Type B pancreatic cell (in vitro differentiated cells): Measurements from ENCODE around the gene ATXN10. TPM values are rescaled to one million over a fixed set of nuclear protein-coding genes. Genes with fewer than 3 reads are reported as not detected.
A peak's percentile ranks its signal among the peaks of the same experiment; 100 is the strongest.

Experiments used
- DNase-seq: peaks from one replicate; pipeline ENCODE4 v3.0.0; 2021; ENCODE audit warnings: mixed read lengths; ENCODE audit not compliant: unreplicated experiment; ENCODE audit errors: extremely low spot score
- H3K27ac Mint-ChIP-seq: 2 replicates; pipeline ENCODE4 v1.8.0; 2021; ENCODE audit warnings: mild to moderate bottlenecking, mixed read lengths
- H3K27me3 Mint-ChIP-seq: 2 replicates; pipeline ENCODE4 v1.8.0; 2021; ENCODE audit warnings: mixed read lengths
- H3K36me3 Mint-ChIP-seq: 2 replicates; pipeline ENCODE4 v1.8.0; 2021; ENCODE audit warnings: mixed read lengths
- H3K4me1 Mint-ChIP-seq: one replicate; pipeline ENCODE4 v1.8.0; 2021; ENCODE audit warnings: mixed read lengths; ENCODE audit not compliant: unreplicated experiment
- H3K4me3 Mint-ChIP-seq: 2 replicates; pipeline ENCODE4 v1.8.0; 2021; ENCODE audit warnings: mild to moderate bottlenecking, mixed read lengths
- H3K9me3 Mint-ChIP-seq: 2 replicates; pipeline ENCODE4 v1.8.0; 2021; ENCODE audit warnings: mixed read lengths
- total RNA-seq: library from RNA; stranded (reverse); gene quantifications from 2 replicates; pipeline ENCODE4 v1.2.1, GENCODE V29; 2021; ENCODE audit warnings: low replicate concordance
- TF ChIP-seq, protein P1 (sequence below): fragments of 200-600 bp; sonication (generic); conservative IDR thresholded peaks from 2 replicates; pipeline ENCODE4 v1.5.0; 2021; ENCODE audit warnings: antibody characterized with exemption, mild to moderate bottlenecking

ATXN10 gene
- total RNA-seq, 1 donor from 2014 or later = 182 TPM

DNA sequence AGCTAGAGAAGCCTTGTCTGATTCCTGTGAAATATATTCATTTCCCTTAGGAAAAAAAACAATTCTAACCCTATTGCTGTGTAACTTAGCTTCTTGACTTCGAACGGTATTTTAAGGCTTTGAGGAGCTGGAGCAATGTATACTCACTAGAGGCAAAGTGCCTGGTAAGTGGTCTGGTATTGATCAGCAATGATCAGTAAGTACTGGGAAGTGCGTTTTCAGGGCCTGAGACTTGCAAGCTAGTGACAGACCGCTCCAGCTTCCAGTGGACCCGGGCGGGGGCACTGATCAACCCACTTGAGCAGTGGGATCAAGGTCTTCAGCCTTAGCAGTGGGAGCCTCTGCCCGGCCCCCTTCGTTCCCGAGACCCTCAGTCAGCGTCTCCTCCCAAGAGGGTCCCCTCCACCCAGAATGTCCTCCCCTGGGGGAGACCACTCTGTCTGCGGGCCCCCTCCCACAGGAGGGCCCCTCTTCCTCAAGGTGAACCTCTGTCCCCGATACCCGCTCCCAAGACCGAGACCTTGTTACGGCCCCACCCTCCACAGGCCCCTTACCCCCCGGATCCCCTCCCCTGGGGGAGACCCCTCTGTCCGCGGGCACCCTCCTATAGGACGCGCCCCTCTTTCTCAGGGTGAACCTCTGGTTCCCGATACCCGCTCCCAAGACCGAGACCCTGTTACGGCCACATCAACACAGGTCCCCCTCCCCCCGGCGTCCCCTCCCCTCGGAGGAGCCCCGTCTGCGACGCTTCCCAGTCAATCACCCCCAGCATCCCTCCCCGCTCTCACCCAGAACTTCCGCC lies 452 bp upstream of the ATXN10 start:
- Mint-ChIP-seq H3K9me3 (no peaks in the 10 kb centered on the region), H3K36me3 (peaks cover 16% of the 10 kb centered on the region), H3K27ac (peak overlapping the region; percentile 71), H3K27me3 (peaks cover 9% of the 10 kb centered on the region), H3K4me3 (peak overlapping the region; percentile 90), H3K4me1 (peaks cover 26% of the 10 kb centered on the region)
- TF ChIP-seq, protein P1, sequence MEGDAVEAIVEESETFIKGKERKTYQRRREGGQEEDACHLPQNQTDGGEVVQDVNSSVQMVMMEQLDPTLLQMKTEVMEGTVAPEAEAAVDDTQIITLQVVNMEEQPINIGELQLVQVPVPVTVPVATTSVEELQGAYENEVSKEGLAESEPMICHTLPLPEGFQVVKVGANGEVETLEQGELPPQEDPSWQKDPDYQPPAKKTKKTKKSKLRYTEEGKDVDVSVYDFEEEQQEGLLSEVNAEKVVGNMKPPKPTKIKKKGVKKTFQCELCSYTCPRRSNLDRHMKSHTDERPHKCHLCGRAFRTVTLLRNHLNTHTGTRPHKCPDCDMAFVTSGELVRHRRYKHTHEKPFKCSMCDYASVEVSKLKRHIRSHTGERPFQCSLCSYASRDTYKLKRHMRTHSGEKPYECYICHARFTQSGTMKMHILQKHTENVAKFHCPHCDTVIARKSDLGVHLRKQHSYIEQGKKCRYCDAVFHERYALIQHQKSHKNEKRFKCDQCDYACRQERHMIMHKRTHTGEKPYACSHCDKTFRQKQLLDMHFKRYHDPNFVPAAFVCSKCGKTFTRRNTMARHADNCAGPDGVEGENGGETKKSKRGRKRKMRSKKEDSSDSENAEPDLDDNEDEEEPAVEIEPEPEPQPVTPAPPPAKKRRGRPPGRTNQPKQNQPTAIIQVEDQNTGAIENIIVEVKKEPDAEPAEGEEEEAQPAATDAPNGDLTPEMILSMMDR = no peak
- DNase-seq = no peak

DNA sequence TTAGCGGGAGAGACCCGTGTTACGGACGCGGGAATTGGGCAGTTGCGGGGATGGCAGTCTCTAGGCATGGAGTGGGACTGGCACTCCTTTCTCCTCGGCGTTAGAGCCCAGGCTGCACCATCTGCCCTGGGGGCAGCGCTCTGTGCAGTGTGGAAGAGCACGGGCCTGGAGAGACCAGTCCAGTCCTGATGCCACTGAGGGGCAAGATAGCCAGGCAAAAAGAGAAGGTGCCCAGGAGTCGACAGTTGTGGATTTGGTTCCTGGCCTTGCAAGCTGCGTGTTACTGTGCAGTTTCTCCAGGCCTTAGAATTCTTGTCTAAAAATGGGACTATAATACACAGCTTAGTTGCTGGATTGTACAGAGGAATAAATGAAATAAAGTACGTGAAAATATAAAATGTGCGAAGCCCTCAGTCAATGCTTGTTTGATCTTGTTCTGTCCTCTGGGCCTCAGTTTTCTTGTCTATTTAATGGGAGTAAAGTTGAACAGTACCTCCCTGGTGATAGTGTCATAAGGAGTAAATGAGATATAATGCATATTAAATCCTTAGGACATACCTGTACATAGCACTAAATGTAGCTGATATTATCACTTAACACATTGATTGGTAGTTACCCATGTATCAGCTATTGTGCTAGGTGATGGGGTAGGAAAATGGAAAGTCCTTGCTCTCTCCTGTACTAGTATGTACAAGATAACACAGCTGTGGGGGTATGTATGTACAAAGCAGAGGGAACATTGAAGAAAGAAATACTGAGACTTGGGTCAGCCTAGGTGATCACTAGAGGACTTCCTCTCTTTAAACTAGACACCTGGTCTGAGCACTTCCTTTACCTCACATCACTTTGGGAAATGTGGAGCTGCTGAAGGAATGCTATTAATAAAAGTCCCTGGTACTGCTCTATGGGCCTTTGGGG lies 1.2 kb downstream of the ATXN10 start:
- DNase-seq = no peak
- Mint-ChIP-seq H3K4me3 (peak overlapping the region; percentile 92), H3K36me3 (peaks cover 16% of the 10 kb centered on the region), H3K27me3 (no peaks in the 10 kb centered on the region), H3K4me1 (peaks cover 30% of the 10 kb centered on the region), H3K27ac (peak overlapping the region; percentile 71), H3K9me3 (no peaks in the 10 kb centered on the region)
- TF ChIP-seq, protein P1 = no peak

DNA sequence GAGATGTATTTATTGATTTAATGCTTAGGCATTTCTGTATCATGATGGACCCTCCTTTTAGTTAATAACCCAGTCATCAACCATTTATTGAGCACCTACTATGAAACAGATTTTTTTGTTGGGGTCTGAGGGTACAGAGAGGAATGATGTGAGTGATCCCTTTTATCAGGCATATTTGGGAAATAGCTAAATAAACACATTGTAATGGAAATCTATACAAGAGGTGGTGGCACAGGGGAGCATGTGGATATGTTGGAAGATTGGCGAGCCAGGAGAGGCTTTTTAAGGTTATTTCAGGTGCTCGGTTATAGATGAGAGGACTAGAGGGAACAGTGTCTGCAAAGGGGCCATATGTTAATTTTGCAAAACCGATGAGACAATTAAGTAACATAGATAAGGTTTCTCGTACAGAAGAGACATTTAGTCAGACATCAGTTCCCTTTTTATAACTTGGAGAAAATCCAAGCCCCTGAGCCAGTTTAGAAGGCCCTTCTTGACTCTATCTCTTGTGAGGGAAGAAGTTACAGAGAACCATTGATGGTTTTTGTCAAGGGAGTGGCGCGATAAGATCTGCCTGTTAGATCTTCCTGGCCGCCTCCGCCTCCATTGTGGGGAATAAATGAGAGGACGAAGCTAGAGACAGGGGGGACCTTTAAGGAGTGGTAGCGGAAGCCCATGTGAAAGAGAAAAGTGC lies 2.0 kb downstream of the ATXN10 start:
- H3K36me3 Mint-ChIP-seq = peaks cover 16% of the 10 kb centered on the region
- H3K27me3 Mint-ChIP-seq = no peaks in the 10 kb centered on the region
- no peaks in the 10 kb centered on the region for H3K9me3 Mint-ChIP-seq
- DNase-seq = no peak
- peak overlapping the region; percentile 92 for H3K4me3 Mint-ChIP-seq
- H3K27ac Mint-ChIP-seq = peak overlapping the region; percentile 25
- H3K4me1 Mint-ChIP-seq = peaks cover 31% of the 10 kb centered on the region
- TF ChIP-seq, protein P1 = no peak

DNA sequence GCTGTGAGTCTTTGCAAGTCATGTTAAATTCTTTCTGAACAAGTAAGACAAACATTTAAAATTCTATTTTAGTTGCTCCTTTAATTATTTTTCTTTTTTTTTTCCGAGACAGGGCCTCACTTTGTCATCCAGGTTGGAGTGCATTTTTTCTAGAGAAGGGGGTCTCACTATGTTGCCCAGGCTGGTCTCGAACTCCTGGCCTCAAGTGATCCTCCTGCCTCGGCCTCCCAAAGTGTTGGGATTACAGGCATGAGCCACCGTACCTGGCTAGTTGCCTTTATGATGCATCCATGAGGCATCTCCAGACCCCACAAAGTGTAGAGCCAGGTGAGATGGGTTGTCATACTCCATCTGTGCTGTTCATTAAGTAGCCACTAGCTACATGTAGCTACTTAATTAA lies 4.4 kb downstream of the ATXN10 start:
- Mint-ChIP-seq H3K4me3 (no peak overlapping the region), H3K27me3 (no peaks in the 10 kb centered on the region), H3K36me3 (peaks cover 16% of the 10 kb centered on the region), H3K9me3 (no peaks in the 10 kb centered on the region), H3K4me1 (peaks cover 27% of the 10 kb centered on the region), H3K27ac (no peak overlapping the region)
- no peak for DNase-seq
- TF ChIP-seq, protein P1 = no peak

DNA sequence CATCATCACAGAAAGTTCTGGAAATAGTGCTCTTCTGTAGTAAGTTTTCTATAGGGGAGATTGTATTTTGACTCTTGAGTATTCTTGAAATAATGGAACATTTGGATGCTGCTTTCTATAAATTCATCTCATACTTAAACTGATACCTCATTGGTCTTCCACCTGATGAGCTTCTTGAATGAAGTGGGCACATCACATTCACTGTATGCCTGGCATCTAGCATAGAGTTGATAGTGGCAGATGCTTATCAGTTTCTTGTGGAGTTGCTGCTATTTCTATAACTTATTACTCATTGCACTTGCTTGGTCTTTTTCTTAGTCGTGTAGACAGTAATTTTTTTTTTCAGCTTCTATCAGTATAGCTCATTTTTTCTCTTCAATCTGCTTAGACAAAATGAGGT lies 5.4 kb downstream of the ATXN10 start:
- H3K9me3 Mint-ChIP-seq = no peaks in the 10 kb centered on the region
- no peak overlapping the region for H3K4me3 Mint-ChIP-seq
- TF ChIP-seq, protein P1 = no peak
- H3K4me1 Mint-ChIP-seq = peaks cover 27% of the 10 kb centered on the region
- H3K27me3 Mint-ChIP-seq = no peaks in the 10 kb centered on the region
- DNase-seq = no peak
- H3K27ac Mint-ChIP-seq = no peak overlapping the region
- H3K36me3 Mint-ChIP-seq = peaks cover 16% of the 10 kb centered on the region
